A549 (cell line): Measurements from ENCODE around the gene ACOXL. TPM values are rescaled to one million over a fixed set of nuclear protein-coding genes. Genes with fewer than 3 reads are reported as not detected.

ENCODE experiments used
- ATAC-seq, 2 experiments: fragments of 200-7000 bp in 1 of 2; fragments of >200 bp in 1 of 2; cut with Nextera tagmentation in 1 of 2; cut with Tn5 transposase in 1 of 2; 3 replicates each; pipeline versions ENCODE4 v1.8.0 to v1.9.1; 2018 to 2020; ENCODE audit warnings: mild to moderate bottlenecking in 1 of 2, moderate library complexity in 1 of 2
- CTCF ChIA-PET: fragments of 300-600 bp; sonication (Branson Sonifier 250); formaldehyde crosslinking; extraction: SDS; loops from one replicate; lab custom pipeline; 2021; ENCODE audit warnings: antibody characterized with exemption, inconsistent platforms; lab: Yijun Ruan, JAX
- POLR2A ChIA-PET: fragments of 350-600 bp; formaldehyde crosslinking; extraction: SDS; loops from one replicate; lab custom pipeline; 2021; ENCODE audit warnings: antibody characterized with exemption, inconsistent platforms; lab: Yijun Ruan, JAX
- DNase-seq, 2 experiments: peaks; one replicate each; pipeline versions ENCODE4 v3.0.0 to v3.0.0-alpha.2; 2011 to 2016; ENCODE audit warnings: low read depth in 1 of 2, low spot score in 1 of 2
- FAIRE-seq: peaks from 2 replicates; lab custom pipeline; 2011; peaks lifted over from hg19 to GRCh38; lab: Jason Lieb, UNC
- H3K27ac ChIP-seq, 2 experiments: fragments of >200 bp; sonication (Bioruptor Twin); formaldehyde crosslinking; 3 replicates each; pipeline ENCODE4 v1.5.1; 2016 to 2017
- H3K4me1 ChIP-seq: fragments of >200 bp; sonication (Bioruptor Twin); formaldehyde crosslinking; 3 replicates; pipeline ENCODE4 v1.6.1; 2016
- H3K4me2 ChIP-seq: fragments of >200 bp; sonication (Bioruptor Twin); formaldehyde crosslinking; 3 replicates; pipeline ENCODE4 v1.6.1; 2016
- H3K4me3 ChIP-seq: fragments of >200 bp; sonication (Bioruptor Twin); formaldehyde crosslinking; 3 replicates; pipeline ENCODE4 v1.5.1; 2016
- H3K9me3 ChIP-seq: fragments of >200 bp; sonication (Bioruptor Twin); formaldehyde crosslinking; 3 replicates; pipeline ENCODE4 v1.6.1; 2016
- CHD4 ChIP-seq: fragments of 200-600 bp; sonication (generic); IDR thresholded peaks from 2 replicates; pipeline ENCODE4 v1.6.1; 2016; ENCODE audit warnings: antibody characterized with exemption, mild to moderate bottlenecking, borderline replicate concordance
- EHF ChIP-seq: fragments of 250-450 bp; sonication (Bioruptor Pico); IDR thresholded peaks from 2 replicates; pipeline ENCODE4 v1.5.0; 2020; ENCODE audit warnings: mild to moderate bottlenecking
- EP300 ChIP-seq, 2 experiments: fragments of >200 bp; sonication (Bioruptor Twin); formaldehyde crosslinking; IDR thresholded peaks; 2 replicates in 1 of 2; 3 replicates in 1 of 2; pipeline ENCODE4 v1.6.1; 2016 to 2017
- ESRRA ChIP-seq: fragments of 150-350 bp; IDR thresholded peaks from 2 replicates; pipeline ENCODE4 v1.6.1; 2014; ENCODE audit warnings: mild to moderate bottlenecking, low read length, borderline replicate concordance
- FOSB ChIP-seq: fragments of 250-450 bp; sonication (Bioruptor Pico); IDR thresholded peaks from 2 replicates; pipeline ENCODE4 v1.5.0; 2020; ENCODE audit warnings: mild to moderate bottlenecking, moderate library complexity
- HES2 ChIP-seq: fragments of >200 bp; sonication (Bioruptor Twin); formaldehyde crosslinking; IDR thresholded peaks from 2 replicates; pipeline ENCODE4 v1.6.1; 2016
- HMGXB4 ChIP-seq: fragments of 250-450 bp; sonication (Bioruptor Pico); IDR thresholded peaks from 2 replicates; pipeline ENCODE4 v1.5.0; 2021; ENCODE audit warnings: mild to moderate bottlenecking, moderate library complexity, borderline replicate concordance
- HOXA7 ChIP-seq: fragments of 250-450 bp; sonication (Bioruptor Pico); IDR thresholded peaks from 2 replicates; pipeline ENCODE4 v1.5.0; 2020; ENCODE audit warnings: mild to moderate bottlenecking, moderate library complexity
- HOXB5 ChIP-seq: fragments of 250-450 bp; sonication (Bioruptor Pico); IDR thresholded peaks from 2 replicates; pipeline ENCODE4 v1.5.0; 2020; ENCODE audit warnings: mild to moderate bottlenecking, moderate library complexity
- JUN ChIP-seq, 2 experiments: fragments of >200 bp; sonication (Bioruptor Twin); formaldehyde crosslinking; IDR thresholded peaks; 2 replicates in 1 of 2; 3 replicates in 1 of 2; pipeline ENCODE4 v1.6.1; 2016 to 2017
- KDM5A ChIP-seq: fragments of 200-600 bp; sonication (generic); IDR thresholded peaks from 2 replicates; pipeline ENCODE4 v1.6.1; 2016; ENCODE audit warnings: antibody characterized with exemption, mild to moderate bottlenecking
- MAFK ChIP-seq: fragments of 450-650 bp; IDR thresholded peaks from 2 replicates; pipeline ENCODE4 v1.6.1; 2014; ENCODE audit not compliant: partially characterized antibody
- MAZ ChIP-seq: fragments of 150-350 bp; IDR thresholded peaks from 2 replicates; pipeline ENCODE4 v1.6.1; 2014; ENCODE audit warnings: antibody characterized with exemption, low read depth, low read length, borderline replicate concordance
- NPAS2 ChIP-seq: fragments of 250-450 bp; sonication (Bioruptor Pico); IDR thresholded peaks from 2 replicates; pipeline ENCODE4 v1.8.0; 2022; ENCODE audit warnings: mild to moderate bottlenecking, moderate library complexity, borderline replicate concordance
- NR3C1 ChIP-seq: fragments of >200 bp; sonication (Bioruptor Twin); formaldehyde crosslinking; IDR thresholded peaks from 3 replicates; pipeline ENCODE4 v1.6.1; 2017
- RAD21 ChIP-seq, 2 experiments: fragments of >200 bp in 1 of 2; sonication (Bioruptor Twin) in 1 of 2; formaldehyde crosslinking in 1 of 2; IDR thresholded peaks in 1 of 2; conservative IDR thresholded peaks in 1 of 2; 2 replicates in 1 of 2; 3 replicates in 1 of 2; pipeline ENCODE4 v1.6.1; 2012 to 2018; ENCODE audit warnings: inconsistent platforms in 1 of 2
- RARB ChIP-seq: fragments of 250-450 bp; sonication (Bioruptor Pico); IDR thresholded peaks from 2 replicates; pipeline ENCODE4 v1.8.0; 2021; ENCODE audit warnings: mild to moderate bottlenecking, moderate library complexity
- RFX5 ChIP-seq: fragments of 450-650 bp; IDR thresholded peaks from 2 replicates; pipeline ENCODE4 v1.7.1; 2014; ENCODE audit warnings: antibody characterized with exemption, mild to moderate bottlenecking, moderate library complexity
- RNF2 ChIP-seq: fragments of 200-600 bp; sonication (generic); IDR thresholded peaks from 2 replicates; pipeline ENCODE4 v1.6.1; 2016; ENCODE audit warnings: low read depth, mild to moderate bottlenecking, antibody characterized with exemption, moderate library complexity, borderline replicate concordance
- TP53 ChIP-seq: fragments of 250-450 bp; sonication (Bioruptor Pico); IDR thresholded peaks from 2 replicates; pipeline ENCODE4 v1.5.0; 2021; ENCODE audit warnings: mild to moderate bottlenecking, moderate library complexity
- ZFP36 ChIP-seq: fragments of 450-650 bp; IDR thresholded peaks from 2 replicates; pipeline ENCODE4 v1.6.1; 2014; ENCODE audit warnings: borderline replicate concordance; ENCODE audit not compliant: partially characterized antibody
- WGBS: methylation state at CpG from one replicate; pipeline ENCODE4 v1.1.6; 2017; ENCODE audit errors: missing lambda C conversion rate; 5-methylcytosine and 5-hydroxymethylcytosine counted together
- polyA plus RNA-seq, 4 experiments: library from polyadenylated mRNA; depleted of rRNA in 3 of 4; stranded (reverse); fragments of >200 nt; fragmentation: RNase III in 1 of 4; extraction: RNeasy Plus Mini Kit Qiagen cat#74134 plus additional on column Dnase treatment in 1 of 4; gene quantifications; 2 replicates in 3 of 4; 3 replicates in 1 of 4; pipeline ENCODE4 v1.2.3, GENCODE V29; 2011 to 2017
- TF ChIP-seq, protein P1 (sequence below): fragments of 150-350 bp; IDR thresholded peaks from 2 replicates; pipeline ENCODE4 v1.6.1; 2014; ENCODE audit warnings: low read depth, mild to moderate bottlenecking, low read length
- TF ChIP-seq, protein P2 (sequence below): fragments of 250-450 bp; sonication (Bioruptor Pico); IDR thresholded peaks from 2 replicates; pipeline ENCODE4 v1.5.0; 2020; ENCODE audit warnings: low read depth, mild to moderate bottlenecking, moderate library complexity

Gene ACOXL
- polyA plus RNA-seq, 2 of the 4 experiments (the other 2 are of a cell fraction), result not detected

GRCh38 chr2:110810404-110810803 lies 78.0 kb downstream of the ACOXL start:
- Histone ChIP-seq H3K9me3 (no peaks in the 10 kb centered on the region), H3K27ac (no peak overlapping the region), H3K4me2 (no peak overlapping the region), H3K4me1 (peaks cover 5% of the 10 kb centered on the region; the same call in 2 of the 3 replicates), H3K4me3 (no peak overlapping the region)
- no peak for FAIRE-seq
- ChIA-PET CTCF (interaction anchor here (0.5 to 1.5 kb wide), 2 partner anchors 888 to 1474 kb away, joined by 3 to 4 read pairs; no protein-coding TSS in a partner anchor), POLR2A (no interaction called here)
- no peak for DNase-seq
- TF ChIP-seq MAZ (no peak), NR3C1 (no peak), KDM5A (no peak), EHF (CRISPR knock-in tag) (no peak), RARB (CRISPR knock-in tag) (no peak), TP53 (no peak), MAFK (no peak), CHD4 (no peak), NPAS2 (no peak), ESRRA (no peak), HMGXB4 (no peak), RFX5 (no peak), JUN (IDR thresholded peaks at IDR 0.05) (no peak), RNF2 (no peak), ZFP36 (no peak), HOXA7 (CRISPR knock-in tag) (no peak), RAD21 (conservative IDR thresholded peaks at IDR 0.05 in 1 of 2, IDR thresholded peaks at IDR 0.05 in 1 of 2) (no peak)
- TF ChIP-seq, protein P1, sequence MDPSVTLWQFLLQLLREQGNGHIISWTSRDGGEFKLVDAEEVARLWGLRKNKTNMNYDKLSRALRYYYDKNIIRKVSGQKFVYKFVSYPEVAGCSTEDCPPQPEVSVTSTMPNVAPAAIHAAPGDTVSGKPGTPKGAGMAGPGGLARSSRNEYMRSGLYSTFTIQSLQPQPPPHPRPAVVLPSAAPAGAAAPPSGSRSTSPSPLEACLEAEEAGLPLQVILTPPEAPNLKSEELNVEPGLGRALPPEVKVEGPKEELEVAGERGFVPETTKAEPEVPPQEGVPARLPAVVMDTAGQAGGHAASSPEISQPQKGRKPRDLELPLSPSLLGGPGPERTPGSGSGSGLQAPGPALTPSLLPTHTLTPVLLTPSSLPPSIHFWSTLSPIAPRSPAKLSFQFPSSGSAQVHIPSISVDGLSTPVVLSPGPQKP, result no peak
- TF ChIP-seq, protein P2, sequence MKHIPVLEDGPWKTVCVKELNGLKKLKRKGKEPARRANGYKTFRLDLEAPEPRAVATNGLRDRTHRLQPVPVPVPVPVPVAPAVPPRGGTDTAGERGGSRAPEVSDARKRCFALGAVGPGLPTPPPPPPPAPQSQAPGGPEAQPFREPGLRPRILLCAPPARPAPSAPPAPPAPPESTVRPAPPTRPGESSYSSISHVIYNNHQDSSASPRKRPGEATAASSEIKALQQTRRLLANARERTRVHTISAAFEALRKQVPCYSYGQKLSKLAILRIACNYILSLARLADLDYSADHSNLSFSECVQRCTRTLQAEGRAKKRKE (CRISPR knock-in tag), result no peak
- no peak for ATAC-seq
- WGBS, result 16% methylated on average over 2 of the region's 2 CpGs

- TF ChIP-seq MAZ (no peak), FOSB (CRISPR knock-in tag) (no peak), KDM5A (no peak), RFX5 (no peak), HES2 (no peak), EP300 (IDR thresholded peaks at IDR 0.05) (no peak), ESRRA (no peak), HOXB5 (CRISPR knock-in tag) (no peak)
- TF ChIP-seq, protein P1, result no peak
- TF ChIP-seq, all 56 proteins: peak for 0
- Histone ChIP-seq H3K4me3 (no peak overlapping the region), H3K9me3 (no peaks in the 10 kb centered on the region), H3K4me2 (no peak overlapping the region), H3K27ac (no peak overlapping the region), H3K4me1 (peaks cover 5% of the 10 kb centered on the region; the same call in 2 of the 3 replicates)
- DNase-seq (no peak), ATAC-seq (no peak), FAIRE-seq (no peak)
- POLR2A ChIA-PET, result no interaction called here
- WGBS, result 77% methylated on average over 9 of the region's 12 CpGs
- CTCF ChIA-PET, result interaction anchor here (0.8 to 3.6 kb wide), 19 partner anchors 9 to 886 kb away, joined by 3 to 31 read pairs (median 4); partner anchors contain the start of gene BCL2L11
These were observed 80.6 kb downstream of the ACOXL start for GRCh38 chr2:110812726-110813645.
